Dendritic cell treated with granulocyte-macrophage colony-stimulating factor and Interleukin-4, amounts not matched to agents 40 ng/mL and 50 ng/mL, for 4 days (primary cell): Measurements from ENCODE around the gene DAB1.

Source experiments
- H3K27ac Mint-ChIP-seq: one replicate; pipeline ENCODE4 v1.8.0; 2022; ENCODE audit warnings: mild to moderate bottlenecking, mixed read lengths
- H3K27me3 Mint-ChIP-seq: one replicate; pipeline ENCODE4 v1.8.0; 2022; ENCODE audit warnings: mild to moderate bottlenecking, mixed read lengths
- H3K36me3 Mint-ChIP-seq: one replicate; pipeline ENCODE4 v1.8.0; 2022; ENCODE audit warnings: low read depth, mixed read lengths
- H3K4me1 Mint-ChIP-seq: one replicate; pipeline ENCODE4 v1.8.0; 2022; ENCODE audit warnings: low read depth, mixed read lengths
- H3K4me3 Mint-ChIP-seq: one replicate; pipeline ENCODE4 v1.8.0; 2022; ENCODE audit warnings: mild to moderate bottlenecking, moderate library complexity, mixed read lengths
- H3K9me3 Mint-ChIP-seq: one replicate; pipeline ENCODE4 v1.8.0; 2022; ENCODE audit warnings: mixed read lengths
- intact Hi-C: fragments of 100-400 bp; cut with micrococcal nuclease; formaldehyde crosslinking; loops from one replicate; pipeline ENCODE4 v1.15.0; 2022

DAB1 gene

DNA sequence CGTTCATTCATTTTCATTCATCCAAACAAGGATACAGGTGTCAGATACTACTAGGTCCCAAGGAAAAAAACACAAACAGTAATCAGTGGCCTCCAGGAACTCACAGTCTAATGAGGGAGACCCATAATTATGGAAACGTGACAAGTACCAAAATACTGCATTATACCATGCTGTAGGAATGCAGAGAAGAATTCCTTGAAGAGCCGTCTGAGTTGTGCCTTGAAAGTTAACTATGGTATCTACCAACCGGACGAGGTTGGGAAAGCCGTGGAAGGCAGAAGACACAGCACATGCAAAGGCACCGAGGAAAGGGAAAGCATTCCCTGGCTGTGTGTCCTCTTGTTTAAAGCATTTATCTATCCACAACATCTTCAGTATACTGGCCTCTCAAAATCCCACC, 206.0 kb downstream of the DAB1 start:
- H3K9me3 Mint-ChIP-seq: no peaks in the 10 kb centered on the region
- no peak overlapping the region for H3K4me3 Mint-ChIP-seq
- H3K36me3 Mint-ChIP-seq: no peaks in the 10 kb centered on the region
- H3K27me3 Mint-ChIP-seq: no peaks in the 10 kb centered on the region
- intact Hi-C loops: no loop called here
- no peaks in the 10 kb centered on the region for H3K4me1 Mint-ChIP-seq
- no peak overlapping the region for H3K27ac Mint-ChIP-seq

DNA sequence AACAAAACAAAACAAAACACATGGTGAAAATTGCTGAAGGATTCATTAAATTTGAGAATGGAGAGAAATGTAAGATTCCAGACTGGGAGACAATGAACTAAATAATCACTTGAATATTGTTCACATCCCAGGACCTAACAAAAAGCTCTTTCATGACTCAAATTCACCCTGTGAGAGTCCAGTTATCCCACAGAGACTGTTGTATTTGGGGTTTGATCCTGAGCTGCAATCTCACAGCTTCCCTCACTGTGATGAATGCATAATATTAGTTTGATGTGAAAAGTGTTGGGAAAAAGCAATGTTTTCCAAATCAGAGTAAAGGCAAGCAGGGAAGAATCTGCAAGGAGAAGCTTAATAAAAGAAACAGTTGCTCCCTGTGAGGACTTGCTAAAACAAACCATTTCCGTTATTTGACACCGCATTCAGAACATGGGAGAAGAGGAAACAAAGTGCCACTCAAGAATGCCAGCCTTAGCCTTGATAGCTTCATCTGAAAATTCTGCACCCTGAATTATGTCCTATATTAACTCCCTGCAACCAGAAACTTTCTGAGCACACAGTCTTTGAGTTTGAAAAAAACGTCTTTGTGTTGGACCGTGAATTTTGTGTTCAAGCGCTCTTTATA, 208.8 kb downstream of the DAB1 start:
- intact Hi-C loops: no loop called here
- no peak overlapping the region for H3K4me3 Mint-ChIP-seq
- H3K36me3 Mint-ChIP-seq: no peaks in the 10 kb centered on the region
- H3K27ac Mint-ChIP-seq: no peak overlapping the region
- no peaks in the 10 kb centered on the region for H3K9me3 Mint-ChIP-seq
- no peaks in the 10 kb centered on the region for H3K27me3 Mint-ChIP-seq
- H3K4me1 Mint-ChIP-seq: no peaks in the 10 kb centered on the region

DNA sequence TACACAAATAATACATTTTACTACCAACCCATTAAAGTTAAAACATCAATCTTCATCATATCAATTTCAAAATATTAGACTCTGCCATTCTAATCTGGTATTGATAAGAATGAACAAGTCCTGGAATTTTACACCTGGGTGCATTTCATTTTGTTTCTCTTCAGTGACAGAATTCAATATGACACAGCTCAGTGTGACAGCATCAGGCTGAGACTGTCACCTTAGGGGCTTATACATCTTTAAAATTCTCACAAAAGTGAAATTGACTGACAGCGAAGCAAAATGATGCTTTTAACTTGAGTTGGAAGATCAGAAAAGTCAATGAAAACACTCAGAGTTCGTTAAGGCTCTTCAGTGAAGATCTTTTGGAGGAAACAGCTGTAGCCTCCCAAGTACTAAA, 213.0 kb downstream of the DAB1 start:
- Mint-ChIP-seq H3K4me1 (no peaks in the 10 kb centered on the region), H3K4me3 (no peak overlapping the region), H3K36me3 (no peaks in the 10 kb centered on the region), H3K27ac (no peak overlapping the region), H3K9me3 (no peaks in the 10 kb centered on the region), H3K27me3 (no peaks in the 10 kb centered on the region)
- intact Hi-C loops: no loop called here

DNA sequence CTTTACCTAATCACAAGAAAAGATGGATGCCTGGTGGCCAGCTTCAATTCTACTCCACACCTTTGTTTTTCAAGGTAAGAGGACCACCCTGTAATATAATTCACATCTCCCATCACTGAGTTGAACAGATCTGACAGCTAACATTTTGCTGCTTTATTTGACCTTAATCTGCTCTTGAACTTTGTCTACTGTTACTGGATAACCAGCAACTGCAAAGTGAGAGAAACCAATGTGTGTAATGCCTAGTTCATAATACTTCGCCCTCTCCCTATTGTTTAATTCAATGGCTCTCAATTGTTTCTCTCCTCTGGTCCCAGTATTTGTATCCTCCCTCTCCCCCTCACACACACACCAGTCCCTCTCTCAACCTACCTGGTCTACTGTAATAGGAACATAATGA, 214.4 kb downstream of the DAB1 start:
- Mint-ChIP-seq H3K36me3 (no peaks in the 10 kb centered on the region), H3K4me1 (no peaks in the 10 kb centered on the region), H3K4me3 (no peak overlapping the region), H3K27me3 (no peaks in the 10 kb centered on the region), H3K27ac (no peak overlapping the region), H3K9me3 (no peaks in the 10 kb centered on the region)
- intact Hi-C loops: no loop called here

DNA sequence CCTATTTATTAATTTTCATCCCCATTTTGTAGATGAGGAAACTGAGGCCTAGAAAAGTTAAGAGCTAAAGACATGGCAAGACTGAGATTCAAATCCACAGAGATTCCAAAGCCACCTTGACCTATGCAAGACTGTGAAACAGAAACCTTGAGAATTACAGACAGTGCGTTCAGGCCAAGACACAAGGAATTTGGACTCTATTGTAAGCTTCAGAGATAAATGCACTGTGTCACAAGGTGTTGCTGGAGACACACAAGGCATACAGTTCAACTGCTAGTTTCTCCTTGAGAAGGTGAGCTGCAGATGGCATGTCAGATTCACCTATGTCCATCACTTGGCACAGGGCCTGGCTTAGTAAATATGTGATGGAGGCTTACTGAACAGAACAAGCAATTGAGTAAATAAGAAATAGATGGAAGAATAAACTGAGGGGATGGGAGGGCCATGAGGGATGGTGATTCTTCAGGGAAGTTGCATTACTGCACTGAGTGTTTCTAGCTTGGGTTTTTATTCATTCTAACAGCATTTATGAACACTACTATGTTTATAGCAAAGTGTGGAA, 215.0 kb downstream of the DAB1 start:
- intact Hi-C loops: no loop called here
- Mint-ChIP-seq H3K4me1 (no peaks in the 10 kb centered on the region), H3K4me3 (no peak overlapping the region), H3K27me3 (no peaks in the 10 kb centered on the region), H3K36me3 (no peaks in the 10 kb centered on the region), H3K9me3 (no peaks in the 10 kb centered on the region), H3K27ac (no peak overlapping the region)

DNA sequence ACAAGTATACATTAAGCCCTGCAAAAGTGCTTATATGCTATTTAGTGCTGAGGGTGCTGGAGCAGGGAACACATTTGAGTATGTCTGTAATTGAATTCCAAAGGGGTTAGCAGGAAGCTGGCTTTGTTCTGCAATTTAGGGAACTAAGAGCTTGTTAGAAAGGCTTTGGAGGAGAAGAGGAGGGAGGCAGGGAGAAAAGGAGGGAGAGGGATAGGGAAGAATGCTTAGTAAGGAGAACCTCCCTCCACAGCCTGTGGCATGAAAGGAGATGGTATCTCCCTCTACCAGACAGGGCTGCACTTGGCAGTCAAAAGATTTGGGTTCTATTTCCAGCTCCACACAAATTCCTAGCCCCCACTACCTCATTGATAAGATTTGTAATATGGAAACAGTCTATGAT, 217.8 kb downstream of the DAB1 start:
- intact Hi-C loops: no loop called here
- Mint-ChIP-seq H3K4me3 (no peak overlapping the region), H3K9me3 (no peaks in the 10 kb centered on the region), H3K27ac (no peak overlapping the region), H3K27me3 (no peaks in the 10 kb centered on the region), H3K36me3 (no peaks in the 10 kb centered on the region), H3K4me1 (no peaks in the 10 kb centered on the region)

DNA sequence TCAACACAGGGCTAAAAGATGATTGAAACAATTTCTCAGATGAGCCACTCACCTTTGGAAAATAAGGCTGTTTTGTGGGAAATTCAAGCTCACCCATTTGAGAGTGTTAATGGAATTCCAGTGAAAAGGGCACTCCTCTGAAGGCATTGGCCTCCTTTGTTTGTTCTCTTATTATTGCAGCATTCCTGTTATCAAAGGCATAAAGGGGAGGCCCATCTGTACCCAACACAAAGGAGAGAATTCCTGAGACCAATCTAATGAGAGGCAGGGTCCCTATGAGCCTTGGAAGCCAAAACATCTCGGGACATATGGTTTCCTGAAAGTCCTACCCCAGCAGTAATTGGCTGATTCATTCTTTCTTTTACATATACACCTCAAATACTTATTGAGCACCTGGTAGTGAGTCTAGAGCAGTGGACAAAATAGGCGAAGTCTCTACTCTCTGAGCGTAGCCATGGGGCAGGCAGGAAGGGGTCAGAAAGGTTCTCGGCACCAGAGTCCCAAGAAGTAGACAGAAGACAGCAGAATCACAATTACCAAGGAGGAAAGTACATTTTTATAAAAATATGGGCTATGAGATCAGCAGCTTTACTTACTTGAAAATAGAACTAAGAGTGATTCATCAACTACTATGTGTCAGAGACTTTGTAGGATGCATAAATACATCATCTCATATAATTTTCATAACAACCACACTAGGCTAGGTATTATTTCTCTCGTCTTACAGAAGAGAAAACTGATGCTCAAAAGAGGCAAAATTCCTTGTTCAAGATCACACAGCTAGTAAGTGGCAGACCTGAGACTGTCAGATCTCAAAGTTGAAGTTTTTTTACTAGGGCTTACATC, 218.7 kb downstream of the DAB1 start:
- intact Hi-C loops: no loop called here
- Mint-ChIP-seq H3K27me3 (no peaks in the 10 kb centered on the region), H3K9me3 (no peaks in the 10 kb centered on the region), H3K36me3 (no peaks in the 10 kb centered on the region), H3K4me3 (no peak overlapping the region), H3K4me1 (no peaks in the 10 kb centered on the region), H3K27ac (no peak overlapping the region)

DNA sequence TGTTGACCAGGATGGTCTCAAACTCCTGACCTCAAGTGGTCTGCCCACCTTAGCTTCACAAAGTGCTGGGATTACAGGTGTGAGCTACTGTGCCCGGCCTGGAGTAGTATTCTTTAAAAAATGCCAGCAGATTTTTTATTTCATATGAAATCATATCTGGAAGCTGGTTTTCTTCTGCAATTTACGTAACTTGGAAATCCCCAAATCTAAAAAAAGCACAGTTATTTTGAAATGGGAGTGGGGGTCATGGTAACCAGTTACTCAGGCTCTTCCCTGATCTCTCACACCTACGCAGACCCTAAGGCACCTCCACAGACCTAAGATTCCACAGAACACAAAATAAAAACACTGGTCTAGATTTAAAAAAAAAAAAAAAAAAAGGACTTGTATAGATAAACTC, 219.8 kb downstream of the DAB1 start:
- Mint-ChIP-seq H3K4me3 (no peak overlapping the region), H3K27me3 (no peaks in the 10 kb centered on the region), H3K27ac (no peak overlapping the region), H3K4me1 (no peaks in the 10 kb centered on the region), H3K9me3 (no peaks in the 10 kb centered on the region), H3K36me3 (no peaks in the 10 kb centered on the region)
- intact Hi-C loops: no loop called here

DNA sequence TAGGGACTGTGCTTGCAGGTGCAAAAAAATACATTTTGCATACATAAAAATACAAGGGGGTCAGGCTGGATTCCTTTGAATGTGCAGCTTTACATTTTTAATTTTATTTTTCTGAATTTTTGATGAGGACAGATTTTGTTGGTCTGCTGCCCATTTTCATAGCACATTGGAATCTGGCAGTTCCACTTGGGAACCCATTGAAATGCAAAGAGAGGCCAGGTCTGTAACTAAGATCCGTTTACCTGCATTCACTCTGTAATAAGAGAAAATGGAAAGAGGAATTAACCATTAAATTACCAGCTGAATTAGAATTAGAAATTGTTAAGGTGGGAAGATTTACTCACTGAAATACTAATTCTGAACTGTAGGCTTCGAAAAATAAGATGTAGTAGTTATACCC, 221.6 kb downstream of the DAB1 start:
- Mint-ChIP-seq H3K4me1 (no peaks in the 10 kb centered on the region), H3K4me3 (no peak overlapping the region), H3K27ac (no peak overlapping the region), H3K27me3 (no peaks in the 10 kb centered on the region), H3K36me3 (no peaks in the 10 kb centered on the region), H3K9me3 (no peaks in the 10 kb centered on the region)
- intact Hi-C loops: no loop called here

DNA sequence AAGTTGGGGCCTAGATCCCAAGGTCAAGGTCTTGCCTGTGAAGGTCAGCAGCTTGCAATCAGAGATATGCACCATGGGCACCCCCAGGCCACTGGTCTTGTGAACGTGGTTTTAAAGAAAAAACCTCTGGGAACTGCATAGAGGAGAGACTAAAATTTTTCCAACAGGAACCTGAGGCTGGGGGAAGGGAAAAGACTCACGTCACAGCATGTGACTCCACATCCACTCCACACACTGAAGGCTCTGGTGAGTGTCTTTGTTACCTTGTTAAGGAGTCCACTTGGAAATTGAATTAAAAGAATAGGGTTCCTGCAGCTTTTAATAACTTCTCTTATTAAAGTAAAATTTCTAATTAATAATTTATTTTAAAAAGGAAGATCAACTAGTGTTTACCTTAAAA, 224.9 kb downstream of the DAB1 start:
- intact Hi-C loops: no loop called here
- H3K9me3 Mint-ChIP-seq: no peaks in the 10 kb centered on the region
- no peak overlapping the region for H3K4me3 Mint-ChIP-seq
- no peaks in the 10 kb centered on the region for H3K4me1 Mint-ChIP-seq
- no peaks in the 10 kb centered on the region for H3K36me3 Mint-ChIP-seq
- no peak overlapping the region for H3K27ac Mint-ChIP-seq
- H3K27me3 Mint-ChIP-seq: no peaks in the 10 kb centered on the region

DNA sequence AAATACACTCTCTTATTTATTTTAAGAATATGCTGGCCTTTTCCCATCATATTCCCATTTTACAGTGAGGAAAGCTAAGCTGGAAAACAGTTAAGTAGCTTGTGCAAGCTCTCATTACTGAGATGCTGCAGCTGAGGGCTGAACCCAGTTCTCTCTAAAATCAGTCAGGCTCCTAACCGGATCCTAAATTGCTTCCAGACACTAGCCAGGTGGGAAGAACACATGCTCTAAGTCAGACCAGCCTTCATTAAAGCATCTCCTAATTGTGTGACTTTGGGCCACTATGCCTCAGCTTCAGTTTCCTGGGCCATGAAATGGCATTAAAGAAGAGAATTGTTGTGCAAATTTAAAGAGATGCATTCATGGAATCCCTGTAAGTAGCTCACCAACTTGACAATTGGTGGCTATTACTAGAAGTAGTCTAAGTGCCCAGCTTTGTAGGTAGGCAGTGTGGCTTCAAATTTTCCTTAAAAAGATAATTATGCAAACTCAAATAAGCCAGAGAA, 228.4 kb downstream of the DAB1 start:
- intact Hi-C loops: no loop called here
- Mint-ChIP-seq H3K27me3 (no peaks in the 10 kb centered on the region), H3K27ac (no peak overlapping the region), H3K9me3 (no peaks in the 10 kb centered on the region), H3K4me3 (no peak overlapping the region), H3K36me3 (no peaks in the 10 kb centered on the region), H3K4me1 (no peaks in the 10 kb centered on the region)

DNA sequence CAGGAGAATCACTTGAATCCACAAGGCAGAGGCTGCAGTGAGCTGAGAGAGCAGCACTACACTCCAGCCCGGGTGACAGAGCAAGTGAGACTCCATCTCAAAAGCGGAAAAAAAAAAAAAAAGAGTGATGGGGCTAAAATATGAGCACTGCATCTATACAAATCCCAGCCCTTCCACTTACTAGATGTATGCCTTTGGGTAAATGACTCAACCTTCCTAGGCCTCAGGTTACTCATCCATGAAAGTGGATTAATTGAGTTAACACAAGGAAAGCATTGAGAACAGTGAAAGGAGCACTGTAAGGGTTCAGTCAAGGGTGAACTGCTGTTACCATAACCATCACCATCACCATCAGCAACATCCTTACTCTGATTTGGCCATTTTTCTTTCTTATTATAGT, 231.6 kb downstream of the DAB1 start:
- Mint-ChIP-seq H3K4me1 (no peaks in the 10 kb centered on the region), H3K36me3 (no peaks in the 10 kb centered on the region), H3K4me3 (no peak overlapping the region), H3K27ac (no peak overlapping the region), H3K9me3 (no peaks in the 10 kb centered on the region), H3K27me3 (no peaks in the 10 kb centered on the region)
- intact Hi-C loops: no loop called here

DNA sequence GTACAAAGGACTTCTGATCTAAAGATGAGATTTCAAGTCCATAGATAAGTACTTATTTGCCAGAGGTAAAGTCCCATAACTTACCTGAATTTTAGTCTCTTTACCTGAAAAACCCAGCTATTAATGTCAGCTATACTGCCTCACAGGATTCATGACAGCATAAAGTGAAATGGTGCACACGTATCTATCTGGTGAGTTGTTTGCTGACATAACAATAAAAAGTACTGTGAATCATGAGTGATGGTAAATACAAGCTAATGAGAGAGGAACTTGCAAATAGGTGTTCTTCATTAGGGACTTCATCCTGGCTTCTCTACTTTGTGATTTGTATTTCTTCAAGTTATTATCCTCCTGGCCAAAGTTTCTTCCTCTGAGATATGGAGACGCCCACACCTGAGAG, 233.0 kb downstream of the DAB1 start:
- Mint-ChIP-seq H3K27ac (no peak overlapping the region), H3K36me3 (no peaks in the 10 kb centered on the region), H3K27me3 (no peaks in the 10 kb centered on the region), H3K4me1 (no peaks in the 10 kb centered on the region), H3K4me3 (no peak overlapping the region), H3K9me3 (no peaks in the 10 kb centered on the region)
- intact Hi-C loops: no loop called here

DNA sequence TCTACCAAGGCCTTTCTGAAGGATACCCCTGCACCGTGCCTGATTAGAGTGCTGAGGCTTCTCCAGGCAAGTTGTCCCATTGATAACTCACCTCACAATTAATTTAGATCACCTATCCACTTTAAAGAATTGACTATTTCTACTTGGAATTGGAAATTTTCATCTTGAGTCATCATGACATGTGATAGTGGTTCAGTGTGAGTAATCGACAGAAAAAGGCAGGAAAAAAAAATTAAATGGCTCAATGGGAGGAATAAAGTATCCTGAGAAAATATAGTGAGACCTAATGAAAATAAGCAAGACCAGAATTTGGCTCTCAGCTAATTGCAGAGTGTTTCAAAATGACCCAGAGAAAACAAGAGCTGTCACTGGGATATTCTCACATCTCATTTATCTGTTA, 235.7 kb downstream of the DAB1 start:
- H3K36me3 Mint-ChIP-seq: no peaks in the 10 kb centered on the region
- no peaks in the 10 kb centered on the region for H3K4me1 Mint-ChIP-seq
- no peaks in the 10 kb centered on the region for H3K27me3 Mint-ChIP-seq
- no peak overlapping the region for H3K27ac Mint-ChIP-seq
- no peaks in the 10 kb centered on the region for H3K9me3 Mint-ChIP-seq
- H3K4me3 Mint-ChIP-seq: no peak overlapping the region
- intact Hi-C loops: no loop called here
